GM12865 (cell line): ENCODE data around the gene ZNF75A.

ENCODE experiments used
- DNase-seq: peaks from one replicate; pipeline ENCODE4 v3.0.0; 2010; ENCODE audit warnings: low read depth
- H3K4me3 ChIP-seq: 2 replicates; pipeline ENCODE4 v1.5.1; 2011; ENCODE audit warnings: mild to moderate bottlenecking, low read depth, low read length, control low read depth
- CTCF ChIP-seq: IDR thresholded peaks from 2 replicates; pipeline ENCODE4 v1.5.1; 2011; ENCODE audit warnings: low read length, control low read depth, low read depth, inconsistent platforms; ENCODE audit not compliant: insufficient read depth; ENCODE audit errors: missing control alignments

ZNF75A gene

GRCh38 chr16:3364774-3365427 is 59.6 kb downstream of the ZNF75A start:
- H3K4me3 ChIP-seq, result peak overlapping the region; percentile 50
- TF ChIP-seq CTCF, result no peak
- peak; percentile 93 for DNase-seq
